ENCODE measurements around the gene CTNND1. TPM values are rescaled to one million over a fixed set of nuclear protein-coding genes. Genes with fewer than 3 reads are reported as not detected.

Gene CTNND1
- total and polyA plus RNA-seq, 9 of the 15 experiments (the other 6 are each of a cell fraction or from before 2014, with no cell fraction given), result 11.1 to 74.0 (median 43.3) TPM

GRCh38 chr11:57772562-57772961, 11.0 kb downstream of the CTNND1 start:
- no peaks in the 10 kb centered on the region for H3K27me3 ChIP-seq (ENCODE audit: control insufficient read depth in 2 of 2, insufficient read depth in 2 of 2, low read length in 2 of 2)
- intact Hi-C loops (cut with micrococcal nuclease), result no loop called here
- no peak for FAIRE-seq
- WGBS (ENCODE audit: insufficient coverage, low coverage, missing lambda C conversion rate), result 70% methylated on average over 3 of the region's 4 CpGs
- no peak overlapping the region for H3K9ac ChIP-seq (ENCODE audit: insufficient read depth in 1 of 2, low read depth in 2 of 2, low read length in 2 of 2)
- H3K4me2 ChIP-seq (ENCODE audit: insufficient read depth, low read length), result no peak overlapping the region
- no peaks in the 10 kb centered on the region for H3K9me3 ChIP-seq (replicated peaks; ENCODE audit: control insufficient read depth, insufficient read depth, low read depth, low read length)
- peaks cover 3% of the 10 kb centered on the region for H3K9me1 ChIP-seq (ENCODE audit: control insufficient read depth, insufficient read depth, low read length)
- H2AFZ ChIP-seq (ENCODE audit: low read depth, low read length), result no peak overlapping the region
- peaks cover 11% of the 10 kb centered on the region; the same call in 2 of the 3 replicates for H3K36me3 ChIP-seq (ENCODE audit: control insufficient read depth, insufficient read depth, low read length)
- H3K79me2 ChIP-seq (ENCODE audit: control insufficient read depth, insufficient read depth, low read length), result peaks cover 85% of the 10 kb centered on the region
- no peak for DNase-seq (ENCODE audit: extremely low read depth in 1 of 4, low spot score in 3 of 4)
- peaks cover 7 to 25% of the 10 kb centered on the region in 2 experiments; a peak in 4 of 5 replicates for H3K4me1 ChIP-seq (replicated peaks in 1 of 2; ENCODE audit: control insufficient read depth in 2 of 2, insufficient read depth in 2 of 2, low read length in 2 of 2)
- H4K20me1 ChIP-seq (replicated peaks; ENCODE audit: control insufficient read depth, insufficient read depth, low read length), result peaks cover 27% of the 10 kb centered on the region; the same call in 1 of the 2 replicates
- no peak for ATAC-seq
- CTCF ChIA-PET (ENCODE audit: low intra/inter-chr PET ratio), result no interaction called here
- no TSS peak for BruUV-seq (replicated peaks)
- no peak overlapping the region for H3K27ac ChIP-seq (ENCODE audit: extremely low read depth, low read depth, low read length)
- in situ Hi-C loops (cut with MboI), result no loop called here
- POLR2A ChIA-PET, result interaction anchor here (0.6 to 2.4 kb wide), 4 partner anchors 9 to 58 kb away, joined by 4 to 16 read pairs (median 4); partner anchors contain the start of gene CTNND1
- no peak overlapping the region for H3K4me3 ChIP-seq
- TF ChIP-seq IRF9 (tag; IDR thresholded peaks at IDR 0.05), result no peak
- no peak for TF ChIP-seq FUS (optimal IDR thresholded peaks at IDR 0.05; ENCODE audit: low read depth, low read length)
- TF ChIP-seq RNF2 (IDR thresholded peaks at IDR 0.05), result no peak
- no peak for TF ChIP-seq ID3 (CRISPR knock-in tag; IDR thresholded peaks at IDR 0.05)
- no peak for TF ChIP-seq ID3 (tag; IDR thresholded peaks at IDR 0.05)
- no peak for TF ChIP-seq TCF15 (CRISPR knock-in tag; IDR thresholded peaks at IDR 0.05)

Measured in K562 (cell line).